Hepatocyte (in vitro differentiated cells): ENCODE data around the gene PREX1.
"Not testable (repeated sequence)": the region's sequence is repeated elsewhere in the genome, so short reads cannot be mapped to it uniquely, and the experiment has no call there.

Experiments used
- CTCF ChIP-seq: fragments of 200-600 bp; sonication (generic); IDR thresholded peaks from 2 replicates; pipeline ENCODE4 v1.5.1; 2016; ENCODE audit warnings: antibody characterized with exemption, mild to moderate bottlenecking; ENCODE audit not compliant: poor library complexity
- EZH2 ChIP-seq: fragments of 200-600 bp; sonication (generic); IDR thresholded peaks from 2 replicates; pipeline ENCODE4 v1.6.1; 2016; ENCODE audit warnings: antibody characterized with exemption, mild to moderate bottlenecking, borderline replicate concordance

- not testable (repeated sequence) for TF ChIP-seq CTCF, EZH2
Measured at GRCh38 chr20:48775545-48775944, 52.3 kb downstream of the PREX1 start.
